ENCODE data around the gene DCLRE1A. TPM values are rescaled to one million over a fixed set of nuclear protein-coding genes. Genes with fewer than 3 reads are reported as not detected.

DCLRE1A gene
- total and polyA plus RNA-seq, 9 of the 15 experiments (the other 6 are each of a cell fraction or from before 2014, with no cell fraction given) = 8.5 to 25.5 (median 15.5) TPM

DNA sequence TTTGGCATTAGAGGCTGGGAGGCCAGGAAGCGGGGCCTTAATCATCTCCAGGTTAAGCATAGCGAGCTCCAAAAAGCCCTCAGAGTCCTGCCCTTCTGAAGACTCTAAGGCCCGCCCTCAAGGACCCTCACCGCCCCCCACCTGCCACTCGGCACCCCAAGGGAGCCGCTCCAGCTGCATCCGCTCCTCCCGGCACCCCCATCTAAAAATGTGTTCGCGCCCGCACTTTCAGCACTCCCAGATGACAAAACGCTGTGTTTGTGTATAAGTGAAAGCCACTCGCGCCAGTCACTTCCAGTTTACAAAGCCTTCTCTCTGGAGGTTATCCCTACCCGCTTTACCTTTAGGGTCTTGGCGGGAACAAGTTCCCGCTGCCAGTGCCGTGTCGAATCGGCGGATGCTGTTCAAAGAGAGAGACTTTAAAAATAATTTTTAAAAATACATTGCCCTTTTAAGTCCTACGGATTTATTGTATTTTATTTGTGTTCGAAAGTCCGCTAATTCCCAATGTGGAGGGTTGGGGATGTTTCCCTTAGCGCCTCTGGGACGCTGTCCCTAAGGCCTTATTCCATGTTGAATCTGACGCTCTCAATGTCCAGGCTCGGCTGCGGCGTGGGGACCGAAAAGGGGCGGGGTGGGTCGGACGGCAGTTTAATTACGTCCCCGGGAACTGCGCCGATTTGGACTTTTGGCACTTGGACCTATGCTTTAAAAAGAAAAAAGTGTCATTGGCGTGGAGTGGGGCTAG, at the start of gene DCLRE1A, which contains the start of gene NHLRC2 (continued):
- TF ChIP-seq ZNF444 (CRISPR knock-in tag; IDR thresholded peaks at IDR 0.05) = no peak
- TF ChIP-seq, protein P1, sequence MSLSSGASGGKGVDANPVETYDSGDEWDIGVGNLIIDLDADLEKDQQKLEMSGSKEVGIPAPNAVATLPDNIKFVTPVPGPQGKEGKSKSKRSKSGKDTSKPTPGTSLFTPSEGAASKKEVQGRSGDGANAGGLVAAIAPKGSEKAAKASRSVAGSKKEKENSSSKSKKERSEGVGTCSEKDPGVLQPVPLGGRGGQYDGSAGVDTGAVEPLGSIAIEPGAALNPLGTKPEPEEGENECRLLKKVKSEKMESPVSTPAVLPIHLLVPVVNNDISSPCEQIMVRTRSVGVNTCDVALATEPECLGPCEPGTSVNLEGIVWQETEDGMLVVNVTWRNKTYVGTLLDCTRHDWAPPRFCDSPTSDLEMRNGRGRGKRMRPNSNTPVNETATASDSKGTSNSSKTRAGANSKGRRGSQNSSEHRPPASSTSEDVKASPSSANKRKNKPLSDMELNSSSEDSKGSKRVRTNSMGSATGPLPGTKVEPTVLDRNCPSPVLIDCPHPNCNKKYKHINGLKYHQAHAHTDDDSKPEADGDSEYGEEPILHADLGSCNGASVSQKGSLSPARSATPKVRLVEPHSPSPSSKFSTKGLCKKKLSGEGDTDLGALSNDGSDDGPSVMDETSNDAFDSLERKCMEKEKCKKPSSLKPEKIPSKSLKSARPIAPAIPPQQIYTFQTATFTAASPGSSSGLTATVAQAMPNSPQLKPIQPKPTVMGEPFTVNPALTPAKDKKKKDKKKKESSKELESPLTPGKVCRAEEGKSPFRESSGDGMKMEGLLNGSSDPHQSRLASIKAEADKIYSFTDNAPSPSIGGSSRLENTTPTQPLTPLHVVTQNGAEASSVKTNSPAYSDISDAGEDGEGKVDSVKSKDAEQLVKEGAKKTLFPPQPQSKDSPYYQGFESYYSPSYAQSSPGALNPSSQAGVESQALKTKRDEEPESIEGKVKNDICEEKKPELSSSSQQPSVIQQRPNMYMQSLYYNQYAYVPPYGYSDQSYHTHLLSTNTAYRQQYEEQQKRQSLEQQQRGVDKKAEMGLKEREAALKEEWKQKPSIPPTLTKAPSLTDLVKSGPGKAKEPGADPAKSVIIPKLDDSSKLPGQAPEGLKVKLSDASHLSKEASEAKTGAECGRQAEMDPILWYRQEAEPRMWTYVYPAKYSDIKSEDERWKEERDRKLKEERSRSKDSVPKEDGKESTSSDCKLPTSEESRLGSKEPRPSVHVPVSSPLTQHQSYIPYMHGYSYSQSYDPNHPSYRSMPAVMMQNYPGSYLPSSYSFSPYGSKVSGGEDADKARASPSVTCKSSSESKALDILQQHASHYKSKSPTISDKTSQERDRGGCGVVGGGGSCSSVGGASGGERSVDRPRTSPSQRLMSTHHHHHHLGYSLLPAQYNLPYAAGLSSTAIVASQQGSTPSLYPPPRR (CRISPR knock-in tag; IDR thresholded peaks at IDR 0.05; ENCODE audit: borderline replicate concordance) = no peak
- TF ChIP-seq SMARCA5 (IDR thresholded peaks at IDR 0.05) = no peak
- TF ChIP-seq HSF4 (CRISPR knock-in tag; IDR thresholded peaks at IDR 0.05; ENCODE audit: borderline replicate concordance) = no peak
- no peak for TF ChIP-seq LEF1 (IDR thresholded peaks at IDR 0.05)
- no peak for TF ChIP-seq FIP1L1 (IDR thresholded peaks at IDR 0.05; ENCODE audit: low read depth, low read length, poor library complexity, severe bottlenecking)
- no peak for TF ChIP-seq ZNF780A (CRISPR knock-in tag; IDR thresholded peaks at IDR 0.05)
- TF ChIP-seq EZH2 (IDR thresholded peaks at IDR 0.05; ENCODE audit: borderline replicate concordance, low read depth, low read length) = no peak
- TF ChIP-seq ZBTB11 (CRISPR knock-in tag; IDR thresholded peaks at IDR 0.05) = peak in 1 of 3 experiments; percentile 58; a peak in 1 of 6 replicates
- no peak for TF ChIP-seq GTF2A2 (tag; IDR thresholded peaks at IDR 0.05)
- no peak for TF ChIP-seq PHB (CRISPR knock-in tag; IDR thresholded peaks at IDR 0.05)
- TF ChIP-seq, protein P2, sequence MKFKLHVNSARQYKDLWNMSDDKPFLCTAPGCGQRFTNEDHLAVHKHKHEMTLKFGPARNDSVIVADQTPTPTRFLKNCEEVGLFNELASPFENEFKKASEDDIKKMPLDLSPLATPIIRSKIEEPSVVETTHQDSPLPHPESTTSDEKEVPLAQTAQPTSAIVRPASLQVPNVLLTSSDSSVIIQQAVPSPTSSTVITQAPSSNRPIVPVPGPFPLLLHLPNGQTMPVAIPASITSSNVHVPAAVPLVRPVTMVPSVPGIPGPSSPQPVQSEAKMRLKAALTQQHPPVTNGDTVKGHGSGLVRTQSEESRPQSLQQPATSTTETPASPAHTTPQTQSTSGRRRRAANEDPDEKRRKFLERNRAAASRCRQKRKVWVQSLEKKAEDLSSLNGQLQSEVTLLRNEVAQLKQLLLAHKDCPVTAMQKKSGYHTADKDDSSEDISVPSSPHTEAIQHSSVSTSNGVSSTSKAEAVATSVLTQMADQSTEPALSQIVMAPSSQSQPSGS (CRISPR knock-in tag; IDR thresholded peaks at IDR 0.05) = no peak
- peak; percentile 62; the same call in 1 of the 2 replicates for TF ChIP-seq TAF7 (tag; IDR thresholded peaks at IDR 0.05)
- no peak for TF ChIP-seq GATAD2A (IDR thresholded peaks at IDR 0.05)
- TF ChIP-seq SIRT6 (IDR thresholded peaks at IDR 0.05; ENCODE audit: low read depth, low read length) = no peak
- TF ChIP-seq ESRRB (CRISPR knock-in tag; IDR thresholded peaks at IDR 0.05; ENCODE audit: borderline replicate concordance) = no peak
